ENCODE measurements around the gene TNRC6C.
A peak's percentile ranks its signal among the peaks of the same experiment; 100 is the strongest.

TNRC6C gene

GRCh38 chr17:78142119-78142861, 183.8 kb downstream of the TNRC6C start:
- H3K4me3 ChIP-seq (ENCODE audit: low read depth, low read length), result no peak overlapping the region
- DNase-seq (ENCODE audit: low read depth), result peak; percentile 50
- TF ChIP-seq, protein P1, sequence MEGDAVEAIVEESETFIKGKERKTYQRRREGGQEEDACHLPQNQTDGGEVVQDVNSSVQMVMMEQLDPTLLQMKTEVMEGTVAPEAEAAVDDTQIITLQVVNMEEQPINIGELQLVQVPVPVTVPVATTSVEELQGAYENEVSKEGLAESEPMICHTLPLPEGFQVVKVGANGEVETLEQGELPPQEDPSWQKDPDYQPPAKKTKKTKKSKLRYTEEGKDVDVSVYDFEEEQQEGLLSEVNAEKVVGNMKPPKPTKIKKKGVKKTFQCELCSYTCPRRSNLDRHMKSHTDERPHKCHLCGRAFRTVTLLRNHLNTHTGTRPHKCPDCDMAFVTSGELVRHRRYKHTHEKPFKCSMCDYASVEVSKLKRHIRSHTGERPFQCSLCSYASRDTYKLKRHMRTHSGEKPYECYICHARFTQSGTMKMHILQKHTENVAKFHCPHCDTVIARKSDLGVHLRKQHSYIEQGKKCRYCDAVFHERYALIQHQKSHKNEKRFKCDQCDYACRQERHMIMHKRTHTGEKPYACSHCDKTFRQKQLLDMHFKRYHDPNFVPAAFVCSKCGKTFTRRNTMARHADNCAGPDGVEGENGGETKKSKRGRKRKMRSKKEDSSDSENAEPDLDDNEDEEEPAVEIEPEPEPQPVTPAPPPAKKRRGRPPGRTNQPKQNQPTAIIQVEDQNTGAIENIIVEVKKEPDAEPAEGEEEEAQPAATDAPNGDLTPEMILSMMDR (IDR thresholded peaks at IDR 0.05; ENCODE audit: control insufficient read depth, extremely low read depth, insufficient read depth), result no peak

DNA sequence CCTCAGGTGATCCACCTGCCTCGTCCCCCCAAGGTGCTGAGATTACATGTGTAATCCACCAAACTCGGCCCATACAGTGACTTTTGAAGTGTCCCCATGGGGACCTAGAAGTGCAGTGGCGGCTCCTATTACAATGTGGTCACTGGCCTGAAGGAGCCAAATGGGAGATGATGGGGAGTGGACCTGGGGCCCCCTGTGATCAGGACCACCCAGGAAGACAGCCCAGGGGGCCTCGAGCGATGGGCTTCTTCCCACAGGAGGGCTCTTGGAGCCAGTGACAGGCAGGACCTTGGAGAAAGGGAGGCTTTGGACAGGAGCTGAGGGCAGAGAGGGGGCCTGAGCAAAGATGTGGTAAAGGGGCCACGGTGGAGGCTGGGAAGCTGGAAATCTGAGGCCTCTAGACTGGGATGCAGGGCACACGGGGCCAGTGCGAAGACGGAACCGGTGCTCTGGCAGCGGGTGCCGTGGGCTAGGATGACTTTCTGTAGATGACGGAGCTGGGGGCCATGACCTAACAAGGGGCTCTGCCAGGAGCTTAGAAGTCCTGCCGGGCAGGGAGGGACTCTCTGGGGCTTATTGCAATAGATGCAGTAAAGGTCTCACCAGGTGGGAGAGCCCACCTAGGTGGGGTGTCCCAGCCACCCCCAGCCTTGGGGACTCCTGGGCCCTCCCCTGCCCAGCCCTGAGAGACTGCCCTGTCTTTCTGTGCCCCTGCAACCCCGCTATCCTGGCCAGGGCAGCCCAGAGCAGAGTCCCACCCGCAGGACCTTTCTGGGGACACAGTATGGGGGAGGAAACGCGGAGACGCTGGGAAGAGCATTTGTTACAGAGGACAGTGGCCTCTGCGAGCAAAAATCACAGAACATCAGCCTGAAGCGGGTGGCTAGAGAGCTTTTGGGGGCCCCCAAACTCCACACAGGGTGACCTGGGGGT, 185.0 kb downstream of the TNRC6C start:
- TF ChIP-seq, protein P1 (IDR thresholded peaks at IDR 0.05; ENCODE audit: control insufficient read depth, extremely low read depth, insufficient read depth), result no peak
- H3K4me3 ChIP-seq (ENCODE audit: low read depth, low read length), result no peak overlapping the region
- DNase-seq (ENCODE audit: low read depth), result no peak

DNA sequence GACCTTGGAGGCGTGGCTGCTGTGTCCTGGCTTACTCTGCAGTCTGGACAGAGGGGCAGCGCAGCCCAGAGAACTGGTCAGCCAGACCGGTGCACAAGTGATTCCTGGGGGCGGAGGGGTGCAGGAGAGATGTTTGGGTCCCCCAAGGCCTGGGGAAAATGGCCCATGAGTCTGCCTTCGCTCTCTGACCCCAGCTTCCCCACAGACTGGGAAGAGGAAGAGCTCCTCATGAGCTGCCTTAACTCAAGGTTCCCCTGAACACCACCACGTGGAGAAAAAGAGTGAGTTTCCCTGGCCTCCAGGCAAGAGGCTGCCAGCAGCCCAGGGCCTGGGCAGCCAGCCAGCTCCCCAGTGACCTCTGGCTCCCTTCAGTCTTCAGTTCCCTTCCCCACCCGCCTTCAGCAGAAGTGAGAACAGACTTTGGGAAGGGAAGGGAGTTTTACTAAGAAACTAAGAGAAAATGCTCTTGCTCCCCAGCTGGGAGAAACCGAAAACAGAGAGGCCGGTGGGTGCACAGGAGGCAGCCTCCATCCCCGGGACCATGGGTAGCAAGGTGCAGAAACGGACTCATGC, 185.7 kb downstream of the TNRC6C start:
- H3K4me3 ChIP-seq (ENCODE audit: low read depth, low read length), result no peak overlapping the region
- peak; percentile 63 for DNase-seq (ENCODE audit: low read depth)
- TF ChIP-seq, protein P1 (IDR thresholded peaks at IDR 0.05; ENCODE audit: control insufficient read depth, extremely low read depth, insufficient read depth), result no peak

GRCh38 chr17:78144736-78145641, 186.5 kb downstream of the TNRC6C start:
- no peak overlapping the region for H3K4me3 ChIP-seq (ENCODE audit: low read depth, low read length)
- peak; percentile 91 for DNase-seq (ENCODE audit: low read depth)
- TF ChIP-seq, protein P1 (IDR thresholded peaks at IDR 0.05; ENCODE audit: control insufficient read depth, extremely low read depth, insufficient read depth), result peak; percentile 48

DNA sequence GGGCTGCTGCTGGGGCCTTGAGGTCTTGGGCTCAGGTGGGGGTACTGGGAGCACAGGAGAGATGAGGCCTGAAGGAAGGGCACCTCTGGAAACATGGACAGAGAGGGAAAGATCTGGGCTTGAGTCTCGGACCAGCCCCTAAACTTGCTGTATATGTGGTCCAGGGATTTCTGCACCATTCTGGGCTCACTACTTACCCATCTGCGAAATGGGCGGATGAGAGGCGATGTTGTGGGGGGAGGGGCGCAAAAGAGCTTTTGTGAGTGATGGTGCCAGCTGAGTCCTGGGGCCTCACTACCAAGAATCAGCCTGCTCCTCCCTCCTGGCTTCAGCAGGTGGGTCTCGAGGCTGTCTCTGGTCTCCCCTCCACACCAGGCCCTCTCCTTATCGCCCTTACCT, 188.0 kb downstream of the TNRC6C start:
- H3K4me3 ChIP-seq (ENCODE audit: low read depth, low read length), result no peak overlapping the region
- DNase-seq (ENCODE audit: low read depth), result no peak
- TF ChIP-seq, protein P1 (IDR thresholded peaks at IDR 0.05; ENCODE audit: control insufficient read depth, extremely low read depth, insufficient read depth), result no peak

GRCh38 chr17:78146881-78147280, 188.4 kb downstream of the TNRC6C start:
- no peak overlapping the region for H3K4me3 ChIP-seq (ENCODE audit: low read depth, low read length)
- DNase-seq (ENCODE audit: low read depth), result no peak
- TF ChIP-seq, protein P1 (IDR thresholded peaks at IDR 0.05; ENCODE audit: control insufficient read depth, extremely low read depth, insufficient read depth), result no peak

Measured in LNCaP clone FGC (cell line).